Panc1 (cell line): ENCODE data around the gene RARA.

Experiments used
- CTCF ChIP-seq: fragments of 450-650 bp; IDR thresholded peaks from 2 replicates; pipeline ENCODE4 v1.5.1; 2017; ENCODE audit warnings: mild to moderate bottlenecking
- POLR2AphosphoS5 ChIP-seq: IDR thresholded peaks from 2 replicates; pipeline ENCODE4 v1.6.1; 2012; ENCODE audit warnings: mild to moderate bottlenecking, low read depth, low read length, moderate library complexity
- REST ChIP-seq, 2 experiments: IDR thresholded peaks; 2 replicates each; pipeline ENCODE4 v1.6.1; 2011 to 2012; ENCODE audit warnings: low read depth in 2 of 2, control low read depth in 1 of 2, low read length in 1 of 2, mild to moderate bottlenecking in 1 of 2, moderate library complexity in 1 of 2; ENCODE audit not compliant: insufficient read depth in 1 of 2
- SIN3A ChIP-seq: IDR thresholded peaks from 2 replicates; pipeline ENCODE4 v1.6.1; 2012; ENCODE audit warnings: low read depth, mild to moderate bottlenecking, low read length, moderate library complexity, borderline replicate concordance; ENCODE audit not compliant: insufficient read depth
- TCF7L2 ChIP-seq: IDR thresholded peaks from 2 replicates; pipeline ENCODE4 v1.6.1; 2011; ENCODE audit warnings: mild to moderate bottlenecking, low read depth, low read length, inconsistent platforms

GRCh38 chr17:40335620-40336019, 26.6 kb downstream of the RARA start:
- TF ChIP-seq CTCF = no peak
- TF ChIP-seq POLR2AphosphoS5 = no peak
- TF ChIP-seq REST (IDR thresholded peaks at IDR 0.05; ENCODE audit: insufficient read depth in 1 of 2, low read depth in 2 of 2, low read length in 1 of 2) = no peak
- TF ChIP-seq SIN3A = no peak
- no peak for TF ChIP-seq TCF7L2
